NCI-H1694 treated with DMSO at 0.1 percent for 48 hours (cell line): ENCODE results near the gene PEAK1.
"Not testable (repeated sequence)": the region's sequence is repeated elsewhere in the genome, so short reads cannot be mapped to it uniquely, and the experiment has no call there.

Experiments used
- DNase-seq: peaks from one replicate; lab custom pipeline; 2025; lab: John Stamatoyannopoulos, UW

The PEAK1 gene

GRCh38 chr15:77425104-77425503 is 5.2 kb upstream of the PEAK1 start:
- no peak for DNase-seq

DNA sequence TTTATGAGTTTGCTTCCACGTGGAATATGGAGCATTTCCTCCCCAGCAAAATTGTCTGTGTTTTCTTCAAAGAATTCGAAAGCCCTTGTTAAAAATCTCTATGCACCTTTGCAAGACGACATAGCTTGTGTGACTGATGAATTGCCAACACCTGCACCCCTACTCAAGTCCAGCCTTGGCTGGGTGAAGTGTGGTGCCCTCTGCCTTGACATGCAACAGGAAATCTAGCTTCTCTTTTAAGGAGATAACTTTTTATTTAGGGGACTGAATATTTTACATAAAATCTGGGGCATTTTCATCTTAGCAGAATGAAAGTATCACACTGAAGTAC is 1.4 kb upstream of the PEAK1 start:
- no peak for DNase-seq

DNA sequence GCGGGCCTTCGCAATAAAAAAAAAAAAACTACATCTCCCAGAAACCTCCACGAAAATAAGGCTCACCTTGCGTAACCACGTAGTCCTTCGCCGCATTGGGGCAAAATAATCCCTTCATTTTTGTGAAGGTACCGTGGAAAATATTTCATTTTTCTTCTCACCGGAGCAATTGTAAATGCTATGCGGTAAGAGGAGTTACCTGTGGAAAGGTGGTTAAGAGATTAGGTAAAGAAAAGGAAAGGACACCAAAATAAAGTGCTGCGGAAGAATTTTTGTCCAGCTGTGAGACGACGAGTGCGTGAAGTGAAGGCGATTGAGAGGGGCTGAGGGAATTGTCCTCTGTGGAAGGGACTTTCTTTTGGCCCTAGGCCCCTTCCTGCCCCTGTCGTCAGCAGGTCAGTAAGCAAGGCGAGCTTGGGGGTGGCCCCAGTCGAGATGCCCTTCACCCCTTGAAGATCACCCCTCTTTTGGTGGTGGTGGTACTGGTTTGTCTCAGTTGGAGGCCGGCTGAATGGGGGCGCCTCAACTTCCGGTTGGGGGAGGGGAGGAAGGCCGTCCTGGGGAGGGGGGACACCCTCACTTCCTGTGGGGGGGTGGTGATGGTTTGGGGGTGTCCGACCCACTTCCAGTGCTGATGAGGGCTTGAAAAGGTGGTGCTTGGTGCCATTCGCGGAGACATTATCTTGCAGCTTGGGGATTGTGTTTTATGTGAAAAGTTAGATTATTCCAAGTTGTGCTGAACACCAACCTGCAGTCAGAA is 886 bp upstream of the PEAK1 start, which contains the start of gene HMG20A:
Gene HMG20A (plus strand): TSS at position 279 of the 760 bp plus-strand sequence. CDS start 37,520 bp downstream, outside the sequence.
- peak; percentile 87 for DNase-seq

DNA sequence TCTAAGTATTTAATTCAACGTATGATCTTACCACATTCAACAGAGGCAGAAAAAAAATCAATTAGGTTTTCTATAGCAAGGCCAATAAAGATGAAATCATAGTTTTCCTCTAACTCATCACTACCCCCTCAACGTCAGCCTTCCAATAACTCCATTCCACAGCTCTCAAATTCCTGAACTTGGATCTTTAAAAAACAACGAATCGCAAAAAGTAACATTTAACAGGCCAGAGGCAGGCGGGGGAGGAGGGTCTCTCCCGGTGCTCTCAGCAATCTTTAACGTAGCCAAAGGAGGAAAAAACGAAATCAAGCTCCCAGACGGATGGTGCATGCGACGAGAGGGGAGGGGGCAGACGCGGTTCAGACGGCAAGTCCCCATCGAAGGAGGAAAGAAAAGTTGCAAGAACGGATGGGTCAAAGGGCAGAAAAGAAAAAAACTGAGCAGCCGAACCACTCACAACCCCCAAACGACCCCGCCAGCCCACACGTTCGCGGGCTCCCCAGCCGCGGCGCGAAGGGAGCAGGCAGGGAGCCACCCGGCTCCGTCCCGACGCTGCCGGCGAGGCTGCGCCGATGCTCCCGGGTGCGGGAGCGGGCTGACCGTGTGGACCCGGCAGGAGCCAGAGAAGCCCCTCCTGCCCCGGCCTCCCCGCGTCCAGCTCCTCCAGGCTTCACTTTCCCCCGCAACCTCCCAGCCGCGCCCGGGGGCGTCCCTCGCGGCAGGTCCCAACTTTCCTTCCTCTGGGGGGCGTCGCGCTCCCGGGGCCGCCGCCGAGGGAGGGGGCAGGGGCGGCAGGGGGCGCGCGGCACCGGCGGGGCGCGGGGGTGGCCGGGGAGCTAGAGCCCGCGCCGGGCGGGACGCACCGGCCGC is 703 bp downstream of the PEAK1 start:
- peak; percentile 1 for DNase-seq

GRCh38 chr15:77418391-77418965 is 1.4 kb downstream of the PEAK1 start:
- no peak for DNase-seq

DNA sequence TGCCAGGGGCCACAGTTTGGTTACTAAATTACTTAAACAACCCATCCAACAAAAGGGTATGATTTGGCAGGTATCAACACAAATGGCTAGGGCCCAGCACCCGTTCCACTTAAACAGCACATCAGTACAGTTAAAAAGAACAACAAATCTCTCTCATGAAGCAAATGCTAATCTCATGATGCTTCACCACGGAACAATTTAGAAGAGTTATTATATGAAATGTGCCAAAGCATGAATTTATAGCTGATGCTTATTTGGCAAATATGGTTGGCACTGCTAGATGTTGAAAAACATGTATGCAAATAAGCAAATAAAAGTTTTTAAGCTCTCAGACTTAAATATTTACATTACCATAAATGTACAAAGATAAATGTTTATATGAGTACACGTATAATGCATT is 2.3 kb downstream of the PEAK1 start:
- no peak for DNase-seq

- no peak for DNase-seq
These were observed 3.0 kb downstream of the PEAK1 start for GRCh38 chr15:77416954-77417353.

DNA sequence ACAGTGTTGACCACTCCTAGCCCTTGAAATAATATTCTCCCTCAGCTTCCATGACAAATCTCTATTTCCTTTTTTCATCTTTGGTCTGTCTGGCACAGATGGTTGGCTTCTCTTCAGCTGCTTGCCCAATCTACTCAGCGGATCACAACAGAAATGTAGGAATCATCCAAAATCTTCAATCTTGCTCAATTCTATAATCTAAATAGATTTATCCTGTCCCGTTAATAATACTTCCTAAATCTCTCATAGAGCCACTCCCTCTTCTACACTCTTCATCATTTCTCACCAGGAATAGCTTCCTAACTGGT is 3.8 kb downstream of the PEAK1 start:
- DNase-seq, result no peak

GRCh38 chr15:77415450-77416147 is 4.3 kb downstream of the PEAK1 start:
- DNase-seq, result no peak

- no peak for DNase-seq
These were observed 5.0 kb downstream of the PEAK1 start for GRCh38 chr15:77414789-77415442.

- no peak for DNase-seq
These were observed 6.1 kb downstream of the PEAK1 start for GRCh38 chr15:77413699-77414349.

DNA sequence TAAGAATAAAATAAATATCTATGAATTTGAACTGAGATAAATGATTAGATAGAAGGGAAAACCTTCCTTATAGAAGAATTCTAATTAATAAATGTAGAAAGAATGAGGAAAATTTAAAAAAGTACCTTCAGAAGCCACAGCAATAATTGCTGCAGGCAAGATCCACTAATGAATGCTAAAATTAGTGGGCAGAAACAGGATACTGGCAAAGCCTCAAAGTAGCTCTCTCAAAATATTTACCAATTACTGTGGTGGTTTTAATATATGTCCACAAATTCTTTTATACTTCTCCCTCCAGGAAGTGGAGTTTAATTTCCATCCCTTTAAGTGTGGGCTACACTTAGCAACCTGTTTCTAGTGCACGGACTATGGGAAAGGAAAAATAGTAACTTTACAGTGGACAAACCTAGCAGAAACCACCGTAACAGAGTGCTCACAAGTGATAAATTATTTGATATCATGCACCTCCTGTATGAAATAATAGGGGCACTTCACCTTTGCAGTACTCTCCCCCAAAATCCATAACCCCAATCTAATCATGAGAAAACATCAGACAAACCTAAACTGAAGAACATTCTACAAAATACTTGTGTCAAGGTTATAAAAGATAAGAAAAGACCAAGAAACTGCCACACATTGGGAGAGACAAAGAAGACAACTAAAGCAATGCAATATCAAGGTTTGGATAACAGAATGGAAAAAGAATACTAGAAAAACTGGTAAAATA is 6.8 kb downstream of the PEAK1 start:
- DNase-seq, result no peak

DNA sequence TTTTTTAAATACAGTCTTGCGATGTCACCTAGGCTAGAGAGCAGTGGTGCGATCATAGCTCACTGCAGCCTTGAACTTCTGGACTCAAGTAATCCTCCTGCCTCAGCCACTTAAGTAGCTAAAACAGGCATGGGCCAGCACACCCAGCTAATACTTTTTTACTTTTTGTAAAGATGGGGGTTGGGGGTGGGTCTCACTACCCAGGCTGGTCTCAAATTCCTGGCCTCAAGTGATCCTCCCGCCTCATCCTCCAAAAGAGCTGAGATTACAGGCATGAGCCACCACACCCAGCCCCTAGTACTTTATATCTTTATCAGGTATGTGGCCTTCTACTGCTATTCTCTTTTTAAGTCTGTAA is 8.3 kb downstream of the PEAK1 start:
- no peak for DNase-seq

DNA sequence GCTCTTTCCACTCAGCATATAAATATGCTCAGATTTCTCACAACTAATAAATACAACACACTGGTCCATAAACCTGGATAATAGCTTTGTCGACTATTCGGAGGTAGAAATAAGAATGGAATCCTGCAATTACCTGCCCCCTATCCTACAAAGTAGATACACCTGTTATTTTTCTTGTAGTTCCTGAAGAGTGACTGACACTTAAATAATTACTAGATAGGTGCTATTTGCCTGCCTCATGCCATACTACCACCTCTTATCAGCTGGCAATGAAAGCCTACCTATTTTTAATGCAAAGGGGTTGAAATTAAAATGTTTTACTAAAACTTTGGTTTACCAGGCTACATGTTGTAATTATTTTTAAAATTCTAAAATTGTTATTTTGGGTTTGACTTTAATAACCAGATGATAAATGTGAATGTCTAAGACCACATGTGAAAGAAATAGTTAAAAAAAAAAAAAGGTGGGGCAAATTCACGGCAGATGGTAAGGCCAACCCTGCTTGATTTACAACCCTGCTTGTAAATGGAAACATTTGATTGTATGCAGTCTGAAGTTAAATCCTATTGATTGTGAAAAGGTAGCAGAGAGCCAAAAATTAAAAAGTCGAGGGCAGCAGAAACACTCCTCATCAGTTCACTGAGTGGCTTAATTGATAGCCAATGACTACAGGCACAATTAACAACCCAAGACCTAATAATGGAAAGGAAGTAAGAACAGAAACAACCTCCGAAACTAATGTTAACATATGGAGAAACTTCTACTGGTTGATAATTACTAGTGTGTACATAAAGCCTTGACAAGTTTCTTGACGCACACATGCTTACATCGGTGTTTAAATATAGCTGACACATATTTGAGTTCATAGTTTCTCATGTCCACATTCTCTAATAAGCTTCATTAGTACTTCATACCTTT is 8.9 kb downstream of the PEAK1 start:
- peak; percentile 17 for DNase-seq

GRCh38 chr15:77410157-77410500 is 9.8 kb downstream of the PEAK1 start:
- not testable (repeated sequence) for DNase-seq

DNA sequence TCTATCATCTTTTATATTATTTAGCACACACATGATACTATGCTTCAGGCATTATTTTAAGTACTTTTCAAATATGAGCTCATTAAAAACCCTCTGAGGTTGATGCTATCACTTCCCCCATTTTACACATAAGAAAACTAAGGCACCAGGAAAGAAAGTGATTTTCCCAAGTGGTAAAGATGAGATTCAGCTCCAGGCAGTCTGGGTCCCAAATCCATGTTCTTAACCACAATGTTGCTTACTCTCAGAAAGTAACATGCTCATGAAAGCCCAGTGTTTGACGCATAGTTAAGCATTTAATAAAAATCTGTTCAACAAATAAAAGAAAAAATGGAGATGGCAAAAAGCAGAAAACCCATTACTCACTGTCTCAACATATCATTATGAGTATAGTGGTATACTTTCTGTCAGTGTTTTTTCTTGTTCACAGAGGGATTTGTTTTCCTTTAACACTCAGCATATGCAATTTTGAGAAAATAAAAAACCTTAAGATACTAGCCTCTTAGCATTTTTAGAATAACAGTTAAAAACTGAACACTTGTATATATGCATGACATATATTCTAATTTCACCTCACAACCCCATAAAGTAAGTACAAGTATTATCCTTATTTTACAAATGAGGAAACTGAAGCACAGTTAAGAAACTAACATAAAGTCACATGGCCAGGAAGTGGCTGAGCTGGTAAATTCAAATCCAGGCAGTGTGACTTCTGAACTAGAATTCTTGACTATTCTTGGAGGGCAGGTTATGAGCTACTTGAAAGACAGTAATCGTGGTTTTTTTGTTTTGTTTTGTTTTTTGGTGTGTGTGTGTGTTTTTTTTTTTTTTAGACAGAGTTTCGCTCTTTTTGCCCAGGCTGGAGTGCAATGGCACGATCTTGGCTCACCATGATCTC is 10.4 kb downstream of the PEAK1 start:
- no peak for DNase-seq

DNA sequence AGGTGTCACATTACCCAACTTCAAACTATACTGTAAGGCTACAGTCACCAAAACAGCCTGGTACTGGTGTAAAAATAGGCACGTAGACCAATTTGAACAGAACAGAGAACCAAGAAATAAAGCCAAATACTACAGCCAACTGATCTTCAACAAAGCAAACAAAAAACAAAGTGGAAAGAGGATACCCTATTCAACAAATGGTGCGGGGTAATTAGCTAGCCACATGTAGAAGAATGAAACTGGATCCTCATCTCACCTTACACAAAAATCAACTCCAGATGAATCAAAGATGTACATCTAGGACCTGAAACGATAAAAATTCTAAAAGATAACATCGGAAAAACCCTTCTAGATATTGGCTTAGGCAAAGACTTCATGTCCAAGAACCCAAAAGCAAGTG is 13.1 kb downstream of the PEAK1 start:
- no peak for DNase-seq

GRCh38 chr15:77406173-77406759 is 13.6 kb downstream of the PEAK1 start:
- DNase-seq, result not testable (repeated sequence)
